HG02943 (cell line): ENCODE measurements around the gene CDK11B.
"Not testable (repeated sequence)": the region's sequence is repeated elsewhere in the genome, so short reads cannot be mapped to it uniquely, and the experiment has no call there.

ENCODE experiments used
- ATAC-seq: cut with Tn5 transposase; IDR thresholded peaks from one replicate; pipeline ENCODE4 v1.9.1; 2021; ENCODE audit warnings: mild to moderate bottlenecking, low read depth, moderate library complexity; ENCODE audit not compliant: unreplicated experiment

CDK11B gene

GRCh38 chr1:1600861-1601563 is 57.8 kb downstream of the CDK11B start:
- ATAC-seq, result no peak

GRCh38 chr1:1599935-1600860 is 58.6 kb downstream of the CDK11B start, which contains the start of gene FNDC10:
FNDC10 (minus strand) TSS chr1:1600135; CDS start chr1:1600015, 120 bp downstream.
- no peak for ATAC-seq

GRCh38 chr1:1599030-1599934 is 59.5 kb downstream of the CDK11B start:
- ATAC-seq, result no peak

DNA sequence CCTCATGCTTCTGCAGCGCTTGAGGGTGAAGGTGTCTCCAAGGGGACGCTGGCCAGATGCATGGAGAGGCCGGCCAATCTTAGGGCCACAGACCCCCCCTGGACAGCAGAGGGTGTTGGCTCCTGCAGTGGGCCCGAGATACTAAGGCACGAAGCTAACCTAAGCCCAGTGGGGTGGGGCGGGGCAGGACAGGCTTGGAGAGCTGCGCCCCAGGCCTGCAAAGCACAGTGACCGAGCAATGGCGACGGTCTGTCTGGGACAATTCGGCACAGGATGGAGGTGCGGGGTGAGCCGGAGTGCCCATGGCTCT is 60.1 kb downstream of the CDK11B start:
- no peak for ATAC-seq

- no peak for ATAC-seq
These were observed 60.6 kb downstream of the CDK11B start for GRCh38 chr1:1598051-1598719.

- no peak for ATAC-seq
These were observed 61.4 kb downstream of the CDK11B start for GRCh38 chr1:1597275-1597930.

- no peak for ATAC-seq
These were observed 62.1 kb downstream of the CDK11B start for GRCh38 chr1:1596493-1597274.

- not testable (repeated sequence) for ATAC-seq
These were observed 63.5 kb downstream of the CDK11B start for GRCh38 chr1:1595341-1595740.

GRCh38 chr1:1594602-1595260 is 64.1 kb downstream of the CDK11B start:
- no peak for ATAC-seq

DNA sequence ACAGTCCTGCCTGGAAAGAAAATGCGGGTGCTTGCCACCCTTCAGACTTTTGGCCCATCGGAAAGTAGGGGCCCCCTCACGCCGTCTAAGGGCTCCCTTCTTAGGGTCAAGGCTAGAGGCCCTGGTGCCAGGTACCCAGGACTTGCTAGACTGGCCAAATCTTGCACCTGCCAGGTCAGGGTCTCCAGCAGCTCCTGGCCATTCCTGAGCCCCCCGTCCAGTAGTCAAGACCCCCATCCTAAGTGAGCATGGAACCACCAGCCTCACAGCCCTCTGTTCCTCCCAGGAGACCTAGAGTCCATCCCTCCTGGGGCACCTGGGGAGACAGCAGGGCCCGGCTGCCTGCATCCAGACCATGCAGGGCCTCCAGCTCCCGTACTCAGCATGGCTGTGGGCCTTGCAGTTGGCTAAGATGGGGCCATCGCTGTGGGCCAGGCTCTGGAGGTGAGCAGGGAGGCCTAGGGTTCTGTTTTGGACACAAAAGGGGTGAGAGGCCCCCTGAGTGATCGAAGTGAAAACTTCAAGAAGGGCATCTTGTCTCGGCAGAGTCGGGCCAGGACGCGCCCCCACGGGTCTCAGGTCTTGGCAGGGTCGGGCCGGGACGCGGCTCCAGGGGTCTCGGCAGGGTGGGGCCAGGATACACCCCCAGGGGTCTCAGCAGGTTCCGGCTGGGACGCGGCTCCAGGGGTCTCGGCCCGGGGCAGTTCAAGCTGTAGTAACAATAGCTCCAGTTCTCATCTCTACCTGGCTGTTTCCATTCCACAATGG is 64.8 kb downstream of the CDK11B start:
- no peak for ATAC-seq

DNA sequence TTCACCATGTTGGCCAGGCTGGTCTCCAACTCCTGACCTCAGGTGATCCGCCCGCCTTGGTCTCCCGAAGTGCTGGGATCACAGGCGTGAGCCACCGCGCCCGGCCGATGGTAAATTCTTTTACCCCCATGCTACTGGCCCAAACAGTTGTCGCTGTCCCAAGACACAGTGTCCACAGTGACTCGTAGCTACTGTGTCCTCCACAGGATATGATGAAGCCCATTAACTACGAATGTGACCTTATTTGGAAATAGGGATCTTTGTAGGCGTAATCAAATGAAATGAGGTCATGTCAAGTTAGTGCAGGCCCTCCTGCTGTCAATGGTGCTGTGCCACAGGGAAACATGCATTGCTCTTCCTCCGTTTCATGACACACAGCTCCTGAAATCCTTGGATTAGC is 67.4 kb downstream of the CDK11B start:
- ATAC-seq, result no peak
